ENCODE results near the gene WNT7A.

DNA sequence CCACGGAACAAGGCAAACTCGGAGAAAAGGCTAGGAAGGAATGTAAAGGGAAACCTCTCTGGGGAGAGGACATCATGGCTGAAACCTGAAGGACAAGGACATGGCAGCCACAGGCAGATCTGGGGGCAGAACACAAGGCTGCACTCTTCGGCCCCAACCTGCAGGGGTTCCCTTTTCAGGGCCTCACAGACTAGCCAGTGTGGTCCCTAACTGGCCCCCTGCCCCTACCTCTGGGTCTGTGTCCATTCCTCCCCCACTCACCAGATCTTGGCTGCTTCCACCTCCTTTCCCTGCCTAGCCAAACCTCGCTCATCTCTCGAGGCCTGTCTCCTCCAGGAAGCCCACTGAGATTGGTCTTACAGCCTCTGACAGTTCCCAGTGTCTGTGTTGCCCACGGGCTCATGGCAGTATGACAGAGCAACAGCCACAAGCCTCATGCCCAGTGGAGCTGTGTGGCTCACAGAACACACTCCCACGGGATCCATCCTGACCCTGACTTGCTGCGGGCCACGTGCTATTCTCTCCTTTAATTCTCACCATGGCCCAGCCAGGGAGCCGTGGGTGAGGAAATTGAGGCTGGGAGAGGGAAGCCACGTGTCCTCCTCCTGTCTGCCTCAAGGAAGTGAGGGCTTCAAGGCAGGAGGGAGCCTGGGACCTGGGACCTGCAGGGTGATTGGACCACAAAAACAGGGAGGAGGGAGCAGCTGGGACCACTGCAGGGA, 26.5 kb downstream of the WNT7A start:
- TF ChIP-seq POLR2A (IDR thresholded peaks at IDR 0.05; ENCODE audit: low read depth, low read length) (no peak), POLR2AphosphoS5 (IDR thresholded peaks at IDR 0.05; ENCODE audit: low read depth, low read length) (no peak), TAF1 (IDR thresholded peaks at IDR 0.05; ENCODE audit: low read depth, low read length) (no peak), PAX5 (IDR thresholded peaks at IDR 0.05; ENCODE audit: insufficient read depth, low read length, severe bottlenecking) (no peak)
